Measurements from ENCODE around the gene PPP2R3A.

The PPP2R3A gene

GRCh38 chr3:136069933-136070332 is 104.4 kb downstream of the PPP2R3A start:
- H3K9me2 ChIP-seq (replicated peaks; ENCODE audit: low read depth, low read length), result no peaks in the 10 kb centered on the region
- H3K9ac ChIP-seq (ENCODE audit: low read depth, low read length, poor library complexity, severe bottlenecking), result no peak overlapping the region
- H3K27me3 ChIP-seq (ENCODE audit: insufficient read depth, low read length, poor library complexity, severe bottlenecking), result no peaks in the 10 kb centered on the region
- no peak overlapping the region for H2AFZ ChIP-seq (ENCODE audit: low read length)
- no peak overlapping the region for H3K4me2 ChIP-seq (ENCODE audit: low read depth, low read length, poor library complexity, severe bottlenecking)
- H4K20me1 ChIP-seq (ENCODE audit: insufficient read depth, low read length, poor library complexity, severe bottlenecking), result no peaks in the 10 kb centered on the region
- H3K4me1 ChIP-seq (ENCODE audit: insufficient read depth, low read length, poor library complexity, severe bottlenecking), result peaks cover 6% of the 10 kb centered on the region
- no peak for TF ChIP-seq EZH2phosphoT487 (IDR thresholded peaks at IDR 0.05; ENCODE audit: borderline replicate concordance)
- TF ChIP-seq CTCF (conservative IDR thresholded peaks at IDR 0.05; ENCODE audit: low read length), result no peak
- no peaks in the 10 kb centered on the region for H3K9me3 ChIP-seq (ENCODE audit: insufficient read depth, low read depth, low read length)
- H3F3A ChIP-seq (ENCODE audit: low read depth), result no peaks in the 10 kb centered on the region
- no peaks in the 10 kb centered on the region for H3K79me2 ChIP-seq (ENCODE audit: insufficient read depth, low read length)
- no peak overlapping the region for H3K4me3 ChIP-seq (ENCODE audit: low read length, poor library complexity, severe bottlenecking)
- H3K36me3 ChIP-seq (ENCODE audit: insufficient read depth, low read length), result no peaks in the 10 kb centered on the region

GRCh38 chr3:136070334-136070733 is 104.8 kb downstream of the PPP2R3A start:
- no peak overlapping the region for H3K9ac ChIP-seq (ENCODE audit: low read depth, low read length, poor library complexity, severe bottlenecking)
- no peak overlapping the region for H3K4me3 ChIP-seq (ENCODE audit: low read length, poor library complexity, severe bottlenecking)
- peaks cover 6% of the 10 kb centered on the region for H3K4me1 ChIP-seq (ENCODE audit: insufficient read depth, low read length, poor library complexity, severe bottlenecking)
- H3K9me3 ChIP-seq (ENCODE audit: insufficient read depth, low read depth, low read length), result no peaks in the 10 kb centered on the region
- H3K9me2 ChIP-seq (replicated peaks; ENCODE audit: low read depth, low read length), result no peaks in the 10 kb centered on the region
- H3K36me3 ChIP-seq (ENCODE audit: insufficient read depth, low read length), result no peaks in the 10 kb centered on the region
- H3K4me2 ChIP-seq (ENCODE audit: low read depth, low read length, poor library complexity, severe bottlenecking), result no peak overlapping the region
- H3K79me2 ChIP-seq (ENCODE audit: insufficient read depth, low read length), result no peaks in the 10 kb centered on the region
- H4K20me1 ChIP-seq (ENCODE audit: insufficient read depth, low read length, poor library complexity, severe bottlenecking), result no peaks in the 10 kb centered on the region
- no peaks in the 10 kb centered on the region for H3F3A ChIP-seq (ENCODE audit: low read depth)
- no peak overlapping the region for H2AFZ ChIP-seq (ENCODE audit: low read length)
- TF ChIP-seq CTCF (conservative IDR thresholded peaks at IDR 0.05; ENCODE audit: low read length) (no peak), EZH2phosphoT487 (IDR thresholded peaks at IDR 0.05; ENCODE audit: borderline replicate concordance) (no peak)
- no peaks in the 10 kb centered on the region for H3K27me3 ChIP-seq (ENCODE audit: insufficient read depth, low read length, poor library complexity, severe bottlenecking)

GRCh38 chr3:136070953-136071949 is 105.7 kb downstream of the PPP2R3A start:
- no peak overlapping the region for H3K4me2 ChIP-seq (ENCODE audit: low read depth, low read length, poor library complexity, severe bottlenecking)
- H3K36me3 ChIP-seq (ENCODE audit: insufficient read depth, low read length), result no peaks in the 10 kb centered on the region
- H3K9me2 ChIP-seq (replicated peaks; ENCODE audit: low read depth, low read length), result no peaks in the 10 kb centered on the region
- no peaks in the 10 kb centered on the region for H4K20me1 ChIP-seq (ENCODE audit: insufficient read depth, low read length, poor library complexity, severe bottlenecking)
- H3K4me3 ChIP-seq (ENCODE audit: low read length, poor library complexity, severe bottlenecking), result no peak overlapping the region
- no peaks in the 10 kb centered on the region for H3K79me2 ChIP-seq (ENCODE audit: insufficient read depth, low read length)
- peaks cover 6% of the 10 kb centered on the region for H3K4me1 ChIP-seq (ENCODE audit: insufficient read depth, low read length, poor library complexity, severe bottlenecking)
- TF ChIP-seq EZH2phosphoT487 (IDR thresholded peaks at IDR 0.05; ENCODE audit: borderline replicate concordance) (no peak), CTCF (conservative IDR thresholded peaks at IDR 0.05; ENCODE audit: low read length) (peak; percentile 60)
- H3K27me3 ChIP-seq (ENCODE audit: insufficient read depth, low read length, poor library complexity, severe bottlenecking), result no peaks in the 10 kb centered on the region
- no peaks in the 10 kb centered on the region for H3K9me3 ChIP-seq (ENCODE audit: insufficient read depth, low read depth, low read length)
- no peak overlapping the region for H3K9ac ChIP-seq (ENCODE audit: low read depth, low read length, poor library complexity, severe bottlenecking)
- no peaks in the 10 kb centered on the region for H3F3A ChIP-seq (ENCODE audit: low read depth)
- H2AFZ ChIP-seq (ENCODE audit: low read length), result 0 out of 2 replicates have a peak overlapping the region, but pooled peaks have one; percentile 13

Measured in Loucy (cell line).